SJCRH30 (cell line): Measurements from ENCODE around the gene SLC16A3. TPM values are rescaled to one million over a fixed set of nuclear protein-coding genes. Genes with fewer than 3 reads are reported as not detected.

ENCODE experiments used
- DNase-seq, 2 experiments: peaks; one replicate each; pipeline ENCODE4 v3.0.0-alpha.2; 2015 to 2020
- H3K27ac ChIP-seq: fragments of 250-450 bp; sonication (Bioruptor Pico); 2 replicates; pipeline ENCODE4 v1.5.1; 2020; ENCODE audit warnings: mild to moderate bottlenecking, moderate library complexity
- H3K27me3 ChIP-seq: fragments of 250-450 bp; sonication (Bioruptor Pico); 2 replicates; pipeline ENCODE4 v1.5.1; 2020; ENCODE audit warnings: mild to moderate bottlenecking, moderate library complexity
- H3K36me3 ChIP-seq: fragments of 250-450 bp; sonication (Bioruptor Pico); 2 replicates; pipeline ENCODE4 v1.5.1; 2020; ENCODE audit warnings: mild to moderate bottlenecking, moderate library complexity
- H3K4me1 ChIP-seq: fragments of 250-450 bp; sonication (Bioruptor Pico); 2 replicates; pipeline ENCODE4 v1.5.1; 2020; ENCODE audit warnings: mild to moderate bottlenecking, moderate library complexity
- H3K4me3 ChIP-seq: fragments of 250-450 bp; sonication (Bioruptor Pico); 2 replicates; pipeline ENCODE4 v1.5.1; 2020; ENCODE audit warnings: mild to moderate bottlenecking, moderate library complexity
- H3K9me3 ChIP-seq: fragments of 250-450 bp; sonication (Bioruptor Pico); replicated peaks from 2 replicates; pipeline ENCODE4 v1.5.1; 2020; ENCODE audit warnings: mild to moderate bottlenecking, moderate library complexity
- total RNA-seq: library from RNA; depleted of rRNA; stranded (reverse); fragments of >200 nt; shearing (Covaris generic); gene quantifications from 2 replicates; pipeline ENCODE4 v1.2.3, GENCODE V29; 2014; rRNA removed

Gene SLC16A3
- total RNA-seq, 1 experiment from 2014 or later: 11.0 TPM

GRCh38 chr17:82278786-82279391 lies 50.0 kb downstream of the SLC16A3 start:
- H3K36me3 ChIP-seq: no peaks in the 10 kb centered on the region
- no peak overlapping the region for H3K4me3 ChIP-seq
- no peak for DNase-seq
- peaks cover 39% of the 10 kb centered on the region for H3K4me1 ChIP-seq
- no peaks in the 10 kb centered on the region for H3K27me3 ChIP-seq
- no peaks in the 10 kb centered on the region for H3K9me3 ChIP-seq
- no peak overlapping the region for H3K27ac ChIP-seq

- no peaks in the 10 kb centered on the region for H3K9me3 ChIP-seq
- H3K27me3 ChIP-seq: no peaks in the 10 kb centered on the region
- peaks cover 38% of the 10 kb centered on the region for H3K4me1 ChIP-seq
- no peak overlapping the region for H3K27ac ChIP-seq
- no peak for DNase-seq
- no peak overlapping the region for H3K4me3 ChIP-seq
- H3K36me3 ChIP-seq: no peaks in the 10 kb centered on the region
Measured at GRCh38 chr17:82280537-82280936, 51.7 kb downstream of the SLC16A3 start.

- Histone ChIP-seq H3K36me3 (no peaks in the 10 kb centered on the region), H3K27me3 (no peaks in the 10 kb centered on the region), H3K9me3 (no peaks in the 10 kb centered on the region), H3K27ac (no peak overlapping the region), H3K4me3 (no peak overlapping the region), H3K4me1 (peaks cover 38% of the 10 kb centered on the region)
- DNase-seq: peak in 1 of 2 experiments; percentile 59
Measured at GRCh38 chr17:82281076-82281475, 52.2 kb downstream of the SLC16A3 start.

- Histone ChIP-seq H3K4me1 (peaks cover 38% of the 10 kb centered on the region), H3K27ac (no peak overlapping the region; the same call in 1 of the 2 replicates), H3K4me3 (no peak overlapping the region), H3K9me3 (no peaks in the 10 kb centered on the region), H3K36me3 (no peaks in the 10 kb centered on the region), H3K27me3 (no peaks in the 10 kb centered on the region)
- peak in 1 of 2 experiments; percentile 51 for DNase-seq
Measured at GRCh38 chr17:82281502-82282238, 52.8 kb downstream of the SLC16A3 start.

GRCh38 chr17:82282239-82283207 lies 53.7 kb downstream of the SLC16A3 start:
- Histone ChIP-seq H3K9me3 (no peaks in the 10 kb centered on the region), H3K4me1 (peaks cover 45% of the 10 kb centered on the region), H3K4me3 (no peak overlapping the region), H3K36me3 (no peaks in the 10 kb centered on the region), H3K27ac (no peak overlapping the region; the same call in 1 of the 2 replicates), H3K27me3 (no peaks in the 10 kb centered on the region)
- peak in 1 of 2 experiments; percentile 65 for DNase-seq

GRCh38 chr17:82283208-82283749 lies 54.4 kb downstream of the SLC16A3 start:
- Histone ChIP-seq H3K4me3 (no peak overlapping the region), H3K27me3 (no peaks in the 10 kb centered on the region), H3K36me3 (no peaks in the 10 kb centered on the region), H3K27ac (0 out of 2 replicates have a peak overlapping the region, but pooled peaks have one; percentile 9), H3K4me1 (peaks cover 50% of the 10 kb centered on the region), H3K9me3 (no peaks in the 10 kb centered on the region)
- DNase-seq: peak; percentile 94 to 95

- H3K36me3 ChIP-seq: no peaks in the 10 kb centered on the region
- H3K4me1 ChIP-seq: peaks cover 62% of the 10 kb centered on the region
- no peak overlapping the region for H3K27ac ChIP-seq
- no peaks in the 10 kb centered on the region for H3K27me3 ChIP-seq
- no peak overlapping the region for H3K4me3 ChIP-seq
- DNase-seq: no peak
- H3K9me3 ChIP-seq: no peaks in the 10 kb centered on the region
Measured at GRCh38 chr17:82285141-82285540, 56.3 kb downstream of the SLC16A3 start.

- H3K4me1 ChIP-seq: peaks cover 43% of the 10 kb centered on the region
- DNase-seq: peak in 1 of 2 experiments; percentile 81
- no peaks in the 10 kb centered on the region for H3K36me3 ChIP-seq
- no peak overlapping the region for H3K4me3 ChIP-seq
- no peaks in the 10 kb centered on the region for H3K27me3 ChIP-seq
- no peaks in the 10 kb centered on the region for H3K9me3 ChIP-seq
- H3K27ac ChIP-seq: peak overlapping the region; percentile 58
Measured at GRCh38 chr17:82287013-82287867, 58.4 kb downstream of the SLC16A3 start.

- Histone ChIP-seq H3K27me3 (no peaks in the 10 kb centered on the region), H3K27ac (peak overlapping the region; percentile 58), H3K9me3 (no peaks in the 10 kb centered on the region), H3K36me3 (no peaks in the 10 kb centered on the region), H3K4me1 (peaks cover 34% of the 10 kb centered on the region), H3K4me3 (no peak overlapping the region)
- peak; percentile 99 to 100 for DNase-seq
Measured at GRCh38 chr17:82287868-82288801, 59.3 kb downstream of the SLC16A3 start.

Other genes with a start within 250 kb of the SLC16A3 start
- 116 and 136 TPM in 2 replicates for gene CENPX, start 206.2 kb upstream of the SLC16A3 start, total RNA-seq
- gene LRRC45, start 205.7 kb upstream of the SLC16A3 start, total RNA-seq: 17.3 and 21.3 TPM in 2 replicates
- 17.9 and 20.8 TPM in 2 replicates for gene RAC3, start 197.4 kb upstream of the SLC16A3 start, total RNA-seq
- gene DCXR, start 191.3 kb upstream of the SLC16A3 start, total RNA-seq: 110 and 112 TPM in 2 replicates
- gene RFNG, start 177.2 kb upstream of the SLC16A3 start, total RNA-seq: 21.8 and 26.5 TPM in 2 replicates
- gene GPS1, start 177.1 kb upstream of the SLC16A3 start, total RNA-seq: 168 and 176 TPM in 2 replicates
- gene DUS1L, start 163.2 kb upstream of the SLC16A3 start, total RNA-seq: 112 and 126 TPM in 2 replicates
- gene FASN, start 130.8 kb upstream of the SLC16A3 start, total RNA-seq: 141 and 151 TPM in 2 replicates
- gene CCDC57, start 16.2 kb upstream of the SLC16A3 start, total RNA-seq: 23.5 and 24.6 TPM in 2 replicates
- gene CSNK1D, start 44.7 kb downstream of the SLC16A3 start, total RNA-seq: 70.5 and 88.7 TPM in 2 replicates
- gene CD7, start 88.6 kb downstream of the SLC16A3 start, total RNA-seq: 4.8 and 6.3 TPM in 2 replicates
- gene SECTM1, start 104.7 kb downstream of the SLC16A3 start, total RNA-seq: 0.36 and 1.1 TPM in 2 replicates
- 1.0 and 1.4 TPM in 2 replicates for gene TEX19, start 130.2 kb downstream of the SLC16A3 start, total RNA-seq
- 8.0 and 8.3 TPM in 2 replicates for gene UTS2R, start 142.7 kb downstream of the SLC16A3 start, total RNA-seq
- gene HEXD, start 189.3 kb downstream of the SLC16A3 start, total RNA-seq: 8.9 and 14.2 TPM in 2 replicates
- gene OGFOD3, start 189.5 kb downstream of the SLC16A3 start, total RNA-seq: 142 and 144 TPM in 2 replicates
- 62.8 and 69.7 TPM in 2 replicates for gene CYBC1, start 221.7 kb downstream of the SLC16A3 start, total RNA-seq
- 150 and 156 TPM in 2 replicates for gene NARF, start 229.7 kb downstream of the SLC16A3 start, total RNA-seq